Keratinocyte (primary cell): Measurements from ENCODE around the gene NARS2. TPM values are rescaled to one million over a fixed set of nuclear protein-coding genes. Genes with fewer than 3 reads are reported as not detected.
"Not testable (repeated sequence)": the region's sequence is repeated elsewhere in the genome, so short reads cannot be mapped to it uniquely, and the experiment has no call there.

Source experiments
- DNase-seq: peaks from one replicate; pipeline ENCODE4 v3.0.0-alpha.2; 2011; ENCODE audit warnings: low read depth, missing footprints, low spot score
- FAIRE-seq: peaks from 2 replicates; lab custom pipeline; 2011; peaks lifted over from hg19 to GRCh38; lab: Jason Lieb, UNC
- H2AFZ ChIP-seq: 2 replicates; pipeline ENCODE4 v1.6.0; 2012; ENCODE audit warnings: low read length, control low read depth, inconsistent platforms; ENCODE audit not compliant: control insufficient read depth
- H3K27ac ChIP-seq: 2 replicates; pipeline ENCODE4 v1.5.1; 2011; ENCODE audit warnings: low read length; ENCODE audit not compliant: control insufficient read depth, insufficient read depth
- H3K27me3 ChIP-seq: 3 replicates; pipeline ENCODE4 v1.6.0; 2011; ENCODE audit warnings: low read length; ENCODE audit not compliant: control insufficient read depth, insufficient read depth; ENCODE audit errors: extremely low read depth
- H3K36me3 ChIP-seq, 2 experiments: 2 replicates in 1 of 2; 3 replicates in 1 of 2; pipeline ENCODE4 v1.5.1; 2011; ENCODE audit warnings: low read length in 2 of 2, mild to moderate bottlenecking in 1 of 2; ENCODE audit not compliant: control insufficient read depth in 2 of 2, insufficient read depth in 2 of 2; ENCODE audit errors: extremely low read depth in 1 of 2
- H3K4me1 ChIP-seq: 3 replicates; pipeline ENCODE4 v1.5.1; 2011; ENCODE audit warnings: low read length; ENCODE audit not compliant: control insufficient read depth, insufficient read depth; ENCODE audit errors: extremely low read depth
- H3K4me2 ChIP-seq: 3 replicates; pipeline ENCODE4 v1.6.0; 2011; ENCODE audit warnings: low read depth, low read length; ENCODE audit not compliant: control insufficient read depth, insufficient read depth; ENCODE audit errors: extremely low read depth
- H3K4me3 ChIP-seq, 3 experiments: fragments of 200-600 bp in 1 of 3; sonication (generic) in 1 of 3; 2 replicates in 2 of 3; 3 replicates in 1 of 3; pipeline ENCODE4 v1.5.1; 2011 to 2016; ENCODE audit warnings: low read length in 3 of 3, mild to moderate bottlenecking in 3 of 3, control low read depth in 2 of 3, inconsistent platforms in 1 of 3, low read depth in 1 of 3, mixed read lengths in 1 of 3, mixed run types in 1 of 3, moderate library complexity in 1 of 3; ENCODE audit not compliant: control insufficient read depth in 2 of 3, insufficient read depth in 2 of 3; ENCODE audit errors: extremely low read depth in 1 of 3
- H3K79me2 ChIP-seq: 2 replicates; pipeline ENCODE4 v1.6.0; 2012; ENCODE audit warnings: low read length; ENCODE audit not compliant: control insufficient read depth, insufficient read depth
- H3K9ac ChIP-seq: 3 replicates; pipeline ENCODE4 v1.6.0; 2011; ENCODE audit warnings: low read length; ENCODE audit not compliant: control insufficient read depth, insufficient read depth; ENCODE audit errors: extremely low read depth
- H3K9me1 ChIP-seq: 3 replicates; pipeline ENCODE4 v1.6.0; 2011; ENCODE audit warnings: low read length; ENCODE audit not compliant: control insufficient read depth, insufficient read depth; ENCODE audit errors: extremely low read depth
- H3K9me3 ChIP-seq: 2 replicates; pipeline ENCODE4 v1.5.1; 2012; ENCODE audit warnings: low read depth, low read length; ENCODE audit not compliant: control insufficient read depth
- H4K20me1 ChIP-seq: 3 replicates; pipeline ENCODE4 v1.6.0; 2011; ENCODE audit warnings: low read length; ENCODE audit not compliant: control insufficient read depth, insufficient read depth; ENCODE audit errors: extremely low read depth
- CTCF ChIP-seq, 3 experiments: IDR thresholded peaks in 1 of 3; conservative IDR thresholded peaks in 1 of 3; optimal IDR thresholded peaks in 1 of 3; 2 replicates in 2 of 3; 3 replicates in 1 of 3; pipeline versions ENCODE3 to v1.5.1; 2011; ENCODE audit warnings: low read length in 3 of 3, mild to moderate bottlenecking in 3 of 3, moderate library complexity in 2 of 3, control low read depth in 1 of 3, inconsistent platforms in 1 of 3; ENCODE audit not compliant: insufficient read depth in 2 of 3; ENCODE audit errors: extremely low read depth in 1 of 3
- EZH2 ChIP-seq: IDR thresholded peaks from one replicate; pipeline ENCODE4 v1.6.1; 2012; ENCODE audit warnings: inconsistent platforms, mild to moderate bottlenecking, low read length, moderate library complexity
- dilution Hi-C: fragments of 300-500 bp; cut with MboI; formaldehyde crosslinking; loops from one replicate; pipeline ENCODE4 v1.7.0; 2020; ENCODE audit warnings: low sequenced_read_pairs; ENCODE audit not compliant: extremely low pct_ligation_motif_present
- polyA plus RNA-seq, 5 experiments: library from polyadenylated mRNA; depleted of rRNA in 3 of 5; stranded (reverse) in 3 of 5; stranded (forward) in 1 of 5; unstranded in 1 of 5; fragments of >200 nt; gene quantifications; 1 replicate in 1 of 5; 2 replicates in 3 of 5; 3 replicates in 1 of 5; pipeline versions ENCODE4 v1.2.1 to v1.2.3, GENCODE V29; 2011 to 2012; ENCODE audit warnings: missing spikeins in 2 of 5, low read depth in 1 of 5, low replicate concordance in 1 of 5

NARS2 gene
- polyA plus RNA-seq, 1 donor (not counting 4 experiments of a cell fraction or from before 2014, with no cell fraction given) = 28.8 TPM

GRCh38 chr11:78605296-78605695 lies 30.6 kb upstream of the NARS2 start:
- no peaks in the 10 kb centered on the region for H3K9me1 ChIP-seq
- no peaks in the 10 kb centered on the region for H3K27me3 ChIP-seq
- no peak for TF ChIP-seq EZH2
- TF ChIP-seq CTCF (optimal IDR thresholded peaks at IDR 0.05 in 1 of 3, IDR thresholded peaks at IDR 0.05 in 1 of 3, conservative IDR thresholded peaks at IDR 0.05 in 1 of 3; ENCODE audit: extremely low read depth in 1 of 3, insufficient read depth in 2 of 3, low read length in 3 of 3) = no peak
- H3K9ac ChIP-seq = no peak overlapping the region
- H4K20me1 ChIP-seq = no peaks in the 10 kb centered on the region
- no peaks in the 10 kb centered on the region for H3K36me3 ChIP-seq
- no peak overlapping the region for H3K27ac ChIP-seq
- H3K4me2 ChIP-seq = no peak overlapping the region
- no peak overlapping the region for H3K4me3 ChIP-seq
- FAIRE-seq = no peak
- H3K9me3 ChIP-seq = no peaks in the 10 kb centered on the region
- H3K79me2 ChIP-seq = no peaks in the 10 kb centered on the region
- no peak for DNase-seq
- dilution Hi-C loops = no loop called here
- peaks cover 14% of the 10 kb centered on the region for H3K4me1 ChIP-seq
- no peak overlapping the region for H2AFZ ChIP-seq

GRCh38 chr11:78603792-78604191 lies 29.1 kb upstream of the NARS2 start:
- no peak overlapping the region for H3K27ac ChIP-seq
- no peaks in the 10 kb centered on the region for H3K9me1 ChIP-seq
- no peaks in the 10 kb centered on the region for H3K9me3 ChIP-seq
- H3K4me3 ChIP-seq = no peak overlapping the region
- no peak for FAIRE-seq
- H3K79me2 ChIP-seq = no peaks in the 10 kb centered on the region
- no peak for DNase-seq
- TF ChIP-seq CTCF (optimal IDR thresholded peaks at IDR 0.05 in 1 of 3, IDR thresholded peaks at IDR 0.05 in 1 of 3, conservative IDR thresholded peaks at IDR 0.05 in 1 of 3; ENCODE audit: extremely low read depth in 1 of 3, insufficient read depth in 2 of 3, low read length in 3 of 3) = no peak
- no peak for TF ChIP-seq EZH2
- no peak overlapping the region for H3K4me2 ChIP-seq
- no peaks in the 10 kb centered on the region for H3K27me3 ChIP-seq
- no peak overlapping the region for H2AFZ ChIP-seq
- peaks cover 14% of the 10 kb centered on the region for H3K4me1 ChIP-seq
- no peaks in the 10 kb centered on the region for H3K36me3 ChIP-seq
- dilution Hi-C loops = no loop called here
- H3K9ac ChIP-seq = no peak overlapping the region
- no peaks in the 10 kb centered on the region for H4K20me1 ChIP-seq

- H3K27ac ChIP-seq, H3K36me3 ChIP-seq, FAIRE-seq, H3K9ac ChIP-seq, H3K79me2 ChIP-seq, H3K9me3 ChIP-seq, dilution Hi-C loops, H3K9me1 ChIP-seq, DNase-seq, H3K4me2 ChIP-seq, H3K27me3 ChIP-seq, H4K20me1 ChIP-seq, H3K4me3 ChIP-seq, H2AFZ ChIP-seq: not testable (repeated sequence)
- H3K4me1 ChIP-seq = peaks cover 14% of the 10 kb centered on the region
Measured at GRCh38 chr11:78602771-78603170, 28.1 kb upstream of the NARS2 start.

DNA sequence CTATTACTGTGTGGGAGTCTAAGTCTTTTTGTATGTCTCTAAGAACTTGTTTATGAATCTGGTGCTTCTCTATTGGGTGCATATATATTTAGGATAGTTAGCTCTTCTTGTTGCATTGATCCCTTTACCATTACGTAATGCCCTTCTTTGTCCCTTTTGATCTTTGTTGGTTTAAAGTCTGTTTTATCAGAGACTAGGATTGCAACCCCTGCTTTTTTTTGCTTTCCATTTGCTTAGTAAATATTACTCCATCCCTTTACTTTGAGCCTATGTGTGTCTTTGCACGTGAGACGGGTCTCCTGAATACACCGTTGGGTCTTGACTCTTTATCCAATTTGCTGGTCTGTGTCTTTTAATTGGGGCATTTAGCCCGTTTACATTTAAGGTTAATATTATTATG lies 26.4 kb upstream of the NARS2 start:
- H3K27me3 ChIP-seq, H3K79me2 ChIP-seq, H3K9me1 ChIP-seq, FAIRE-seq, H2AFZ ChIP-seq, H3K36me3 ChIP-seq, H3K9ac ChIP-seq, H3K27ac ChIP-seq, H4K20me1 ChIP-seq, H3K4me2 ChIP-seq, H3K9me3 ChIP-seq, dilution Hi-C loops, H3K4me3 ChIP-seq, DNase-seq: not testable (repeated sequence)
- H3K4me1 ChIP-seq = peaks cover 19% of the 10 kb centered on the region
